Measurements from ENCODE around the gene EPHA7.
A peak's percentile ranks its signal among the peaks of the same experiment; 100 is the strongest.

EPHA7 gene

GRCh38 chr6:93235775-93236174 lies 183.6 kb downstream of the EPHA7 start:
- no peak for DNase-seq

DNA sequence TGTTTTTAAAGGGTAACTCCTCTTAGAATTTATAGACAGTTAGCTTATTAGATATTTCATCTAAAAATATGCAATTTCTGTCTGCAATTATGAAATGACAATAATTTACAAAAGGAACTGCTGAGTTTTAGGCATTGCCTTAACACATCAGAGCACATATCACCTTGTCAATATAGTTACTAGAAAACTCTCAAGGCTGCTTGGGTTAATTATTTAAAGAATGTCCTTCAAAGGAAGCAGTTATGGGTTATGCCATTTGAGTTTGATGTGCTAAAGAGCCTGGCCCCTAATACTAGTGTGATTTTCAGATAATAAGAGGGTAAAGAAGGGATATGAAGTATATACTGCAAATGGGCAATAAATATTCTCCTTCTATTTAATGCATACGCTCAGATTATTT lies 192.5 kb downstream of the EPHA7 start:
- DNase-seq = no peak

DNA sequence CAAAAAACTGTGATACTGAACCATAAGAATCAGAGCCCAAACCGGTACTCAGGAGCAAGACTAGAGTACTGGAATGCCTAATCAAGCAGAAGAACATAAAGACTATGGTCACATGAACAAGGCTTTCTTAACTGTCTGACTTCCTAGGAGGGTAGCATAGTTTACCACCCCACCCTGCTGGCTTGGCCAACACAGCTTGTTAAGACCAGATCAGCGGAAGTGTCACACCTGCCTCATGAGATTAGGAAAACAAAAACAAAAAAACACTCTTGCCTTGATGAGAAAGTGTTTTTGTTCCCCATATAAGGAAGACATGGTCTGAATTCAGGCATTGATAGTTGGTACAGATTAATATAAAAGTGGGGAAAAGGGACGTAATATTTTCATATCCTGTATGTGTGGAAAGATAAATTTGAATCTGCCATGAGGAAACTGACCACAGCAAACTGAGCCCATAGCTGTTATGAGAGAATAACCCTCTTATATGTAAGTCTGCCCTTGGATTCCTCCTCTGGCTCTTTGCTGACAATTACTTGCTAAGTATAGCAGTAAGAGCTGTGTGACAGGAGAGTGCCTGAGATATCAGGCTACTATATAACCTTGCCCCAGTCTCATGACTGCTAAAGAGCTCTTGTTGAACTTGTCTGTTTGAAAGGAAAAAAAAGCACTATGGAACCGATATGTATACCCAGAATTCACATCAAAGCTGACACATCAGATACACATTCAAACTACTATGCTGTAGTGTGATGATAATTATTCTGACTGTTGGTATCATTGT lies 197.1 kb downstream of the EPHA7 start:
- no peak for DNase-seq

GRCh38 chr6:93219447-93219846 lies 199.9 kb downstream of the EPHA7 start:
- DNase-seq = peak; percentile 66

DNA sequence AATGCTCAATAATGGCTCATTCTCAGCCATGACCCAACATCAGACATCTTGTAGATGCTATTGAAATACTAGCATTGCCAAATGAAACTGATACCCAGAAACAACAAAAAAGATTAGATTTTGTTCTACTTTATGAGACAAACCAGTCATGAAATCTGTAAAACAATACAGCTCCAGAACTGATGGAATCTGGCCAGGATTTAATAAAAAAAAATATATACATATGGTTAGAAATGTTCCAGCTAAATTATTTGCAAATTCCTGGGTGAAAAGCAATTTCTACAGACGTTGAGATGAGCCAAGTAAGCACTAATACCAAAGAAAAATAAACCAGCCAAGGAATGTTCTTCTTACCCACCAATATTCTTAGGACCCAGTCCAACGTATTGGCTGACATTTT lies 201.3 kb downstream of the EPHA7 start:
- DNase-seq = no peak

GRCh38 chr6:93213028-93213427 lies 206.3 kb downstream of the EPHA7 start:
- no peak for DNase-seq

DNA sequence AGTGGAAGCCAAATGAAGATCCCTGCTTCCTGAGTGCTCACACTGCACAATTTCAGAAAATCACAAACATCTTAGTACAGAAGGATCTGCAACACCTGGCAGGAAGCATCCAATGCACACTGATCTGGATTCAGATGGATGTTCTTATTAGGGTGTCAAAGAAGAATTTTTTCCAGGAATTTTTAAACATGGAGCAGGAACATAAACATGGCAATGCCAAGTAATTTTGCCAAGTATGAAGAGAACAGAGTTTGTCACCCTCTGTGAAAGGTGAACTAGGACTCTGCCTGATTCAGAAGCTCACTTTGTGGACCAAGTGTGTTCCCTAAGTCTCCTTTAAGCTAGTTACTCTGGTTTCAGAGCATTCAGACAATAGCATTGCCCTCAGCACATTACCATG lies 208.5 kb downstream of the EPHA7 start:
- DNase-seq = no peak

DNA sequence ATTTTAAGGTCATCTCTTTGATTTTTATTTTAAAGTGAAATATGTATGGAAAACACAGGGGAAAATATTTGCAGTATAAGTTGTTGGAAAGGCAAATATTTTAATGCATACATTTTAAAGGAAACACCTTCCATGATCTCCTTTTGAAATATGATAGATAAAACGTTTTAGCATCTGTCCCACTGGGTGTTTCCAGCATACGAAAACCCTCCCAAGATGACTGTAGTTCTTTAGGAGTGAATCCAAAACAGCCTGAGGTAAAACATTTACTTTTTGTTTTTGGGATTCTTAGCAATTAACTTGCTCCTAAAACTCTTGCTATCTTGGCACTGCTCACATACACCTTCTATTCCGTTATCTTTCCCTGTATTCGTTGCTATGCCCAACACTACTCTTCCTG lies 210.0 kb downstream of the EPHA7 start:
- DNase-seq = no peak

- no peak for DNase-seq
Observed at GRCh38 chr6:93196406-93196970, 222.9 kb downstream of the EPHA7 start.

GRCh38 chr6:93194480-93194879 lies 224.9 kb downstream of the EPHA7 start:
- DNase-seq = no peak

DNA sequence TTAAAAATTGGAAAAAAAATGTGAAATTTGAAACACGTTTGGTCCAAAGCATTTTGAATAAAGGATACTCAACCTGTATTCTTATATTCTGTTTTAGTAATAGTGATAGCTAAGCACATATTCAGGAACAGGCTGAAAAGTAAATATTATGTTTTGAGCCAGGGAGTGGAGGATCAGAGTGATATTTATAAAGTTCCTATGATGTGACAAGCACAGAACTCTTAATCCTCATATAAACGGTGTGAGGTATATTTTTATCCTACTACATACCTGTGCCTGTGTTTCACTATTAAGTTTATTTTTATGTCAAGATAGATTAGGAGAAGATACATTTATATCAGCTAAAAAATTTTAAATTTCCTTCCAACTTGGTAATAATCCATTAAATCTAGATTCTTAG lies 225.5 kb downstream of the EPHA7 start:
- DNase-seq = no peak

All from NCI-H774 (cell line).